ENCODE measurements around the gene MRGPRX2.
A peak's percentile ranks its signal among the peaks of the same experiment; 100 is the strongest.

Gene MRGPRX2

GRCh38 chr11:19073454-19074415 lies 13.2 kb upstream of the MRGPRX2 start:
- peak in 2 of 3 experiments; percentile 39 to 42 for DNase-seq

- DNase-seq: peak in 2 of 3 experiments; percentile 18 to 22
Measured at GRCh38 chr11:19072464-19072863, 11.9 kb upstream of the MRGPRX2 start.

DNA sequence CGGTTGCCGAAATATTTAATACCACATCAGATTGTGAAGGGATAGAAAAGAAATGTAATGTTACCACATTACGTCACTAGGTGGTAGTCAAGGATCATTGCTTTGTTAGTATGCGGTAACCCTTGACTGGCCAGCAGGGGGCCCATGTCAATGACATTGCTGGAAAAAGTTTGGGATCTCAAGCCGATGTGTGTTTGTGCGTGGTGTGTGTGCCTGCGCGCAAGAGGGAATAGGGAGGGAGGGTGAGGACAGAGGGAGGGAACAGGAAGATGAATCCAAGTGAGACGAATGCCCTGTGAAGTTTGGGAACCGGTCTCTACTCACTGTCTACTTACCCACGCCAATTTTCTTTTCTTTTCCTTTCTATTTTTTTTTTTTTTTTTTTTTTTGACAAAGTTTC lies 10.7 kb upstream of the MRGPRX2 start:
- DNase-seq: peak; percentile 68 to 91 (median 90)

DNA sequence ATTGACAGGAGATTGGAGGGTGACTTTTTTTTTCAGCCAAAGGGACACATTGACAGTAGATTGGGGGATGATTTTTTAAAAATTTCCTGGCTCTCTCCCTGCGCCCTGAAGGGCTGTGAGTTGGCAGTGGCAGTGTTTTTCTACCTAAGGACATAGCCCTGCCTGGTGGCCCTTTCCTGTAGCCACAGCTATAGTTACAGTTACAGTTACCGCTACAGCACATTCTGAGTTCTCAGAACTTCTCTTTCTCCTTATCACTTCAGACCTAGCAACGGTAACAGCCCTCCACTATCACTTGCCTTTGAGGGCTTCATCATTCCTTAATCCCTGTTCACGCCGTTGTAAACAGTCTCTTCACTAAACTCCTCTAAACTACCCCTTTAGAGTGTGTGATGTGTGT lies 684 bp downstream of the MRGPRX2 start:
- DNase-seq: no peak

DNA sequence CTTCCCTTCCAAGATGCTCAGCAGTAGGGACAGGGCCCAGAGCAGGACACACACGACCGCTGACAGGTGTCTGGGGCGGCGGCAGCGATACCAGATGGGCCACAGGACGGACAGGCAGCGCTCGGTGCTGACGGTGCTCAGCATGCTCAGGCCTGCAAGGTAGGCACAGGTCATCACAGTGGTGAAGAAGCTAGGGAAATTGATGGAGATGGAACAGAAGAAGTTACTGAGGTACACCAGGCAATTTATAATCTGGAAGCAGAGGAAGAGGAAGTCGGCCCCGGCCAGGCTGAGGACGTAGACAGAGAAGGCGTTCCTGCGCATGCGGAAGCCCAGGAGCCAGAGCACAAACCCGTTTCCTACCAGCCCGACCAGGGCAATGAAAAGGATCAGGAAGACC lies 4.6 kb downstream of the MRGPRX2 start:
- no peak for DNase-seq

- no peak for DNase-seq
Measured at GRCh38 chr11:19055016-19055415, 5.5 kb downstream of the MRGPRX2 start.

GRCh38 chr11:19053909-19054308 lies 6.6 kb downstream of the MRGPRX2 start:
- DNase-seq: no peak

- DNase-seq: no peak
Measured at GRCh38 chr11:19050281-19050680, 10.2 kb downstream of the MRGPRX2 start.

DNA sequence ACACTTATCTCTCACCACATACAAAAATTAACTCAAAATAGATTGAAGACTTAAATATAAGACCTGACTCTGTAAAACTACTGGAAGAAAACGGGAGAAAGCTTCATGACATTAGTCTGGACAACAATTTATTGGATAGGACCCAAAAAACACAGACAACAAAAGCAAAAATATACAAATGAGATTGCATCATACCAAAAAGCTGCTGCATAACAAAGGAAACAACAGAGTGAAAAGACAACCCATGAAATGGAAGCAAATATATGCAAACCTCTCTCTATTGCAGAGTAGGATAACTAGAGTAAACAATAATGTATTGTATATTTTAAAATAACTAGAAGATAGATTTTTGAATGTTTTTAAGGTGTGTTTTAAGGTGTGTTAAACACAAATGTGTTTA lies 11.2 kb downstream of the MRGPRX2 start:
- no peak for DNase-seq

- DNase-seq: no peak
Measured at GRCh38 chr11:19040051-19040450, 20.5 kb downstream of the MRGPRX2 start.

GRCh38 chr11:19039409-19039808 lies 21.1 kb downstream of the MRGPRX2 start:
- no peak for DNase-seq

DNA sequence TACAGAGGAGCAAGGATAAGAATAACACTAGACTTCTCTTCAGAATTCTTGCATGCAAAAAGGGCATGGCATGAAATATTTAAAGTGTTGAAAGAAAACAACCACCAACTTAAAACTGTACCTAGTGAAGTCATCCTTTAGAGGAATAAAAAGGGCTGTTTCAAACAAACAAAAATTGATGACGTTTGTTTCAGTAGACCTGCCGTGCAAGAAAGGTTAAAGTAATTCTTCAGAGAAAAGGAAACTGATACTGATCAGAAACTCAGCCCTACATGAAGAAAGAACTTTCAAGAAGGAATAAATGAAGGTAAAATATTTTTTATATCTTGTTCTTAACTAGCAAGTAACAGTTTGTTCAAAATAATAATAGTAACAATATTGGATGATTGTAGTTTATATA lies 27.5 kb downstream of the MRGPRX2 start:
- DNase-seq: no peak

DNA sequence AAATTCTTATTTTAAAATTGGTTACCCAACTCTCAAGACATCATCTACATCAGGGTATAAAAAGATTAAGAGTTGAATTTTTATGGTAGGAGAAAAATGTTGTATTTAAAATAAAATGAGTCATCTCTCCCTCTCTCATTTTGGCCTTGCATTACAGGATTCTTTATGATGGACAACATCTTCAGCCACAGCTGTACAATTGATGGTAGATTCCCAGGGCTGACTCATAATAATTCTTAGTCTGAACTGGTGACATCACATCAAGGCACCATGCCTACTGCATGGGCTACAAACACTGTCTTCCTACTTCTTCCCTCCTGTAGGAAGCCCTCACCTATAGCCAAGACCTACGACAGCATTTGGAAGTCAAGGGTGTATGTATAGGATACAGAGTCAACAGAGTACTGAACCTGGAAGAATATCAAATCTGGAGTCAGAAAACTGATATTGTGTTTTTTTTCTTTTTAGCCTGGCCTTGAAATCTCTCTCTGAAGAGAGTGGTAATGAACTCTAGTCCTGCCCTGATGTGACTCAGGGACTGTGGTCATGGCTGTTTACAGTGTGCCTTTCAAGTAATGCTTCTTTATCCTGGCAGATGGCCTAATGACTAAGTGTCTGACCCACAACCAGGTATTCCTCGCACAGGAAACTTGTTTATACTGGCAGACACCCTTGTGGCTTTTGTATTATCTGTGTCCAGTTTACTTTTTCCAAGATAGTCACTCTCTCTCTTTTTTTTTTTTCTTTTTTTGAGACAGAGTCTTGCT lies 32.5 kb downstream of the MRGPRX2 start:
- no peak for DNase-seq

DNA sequence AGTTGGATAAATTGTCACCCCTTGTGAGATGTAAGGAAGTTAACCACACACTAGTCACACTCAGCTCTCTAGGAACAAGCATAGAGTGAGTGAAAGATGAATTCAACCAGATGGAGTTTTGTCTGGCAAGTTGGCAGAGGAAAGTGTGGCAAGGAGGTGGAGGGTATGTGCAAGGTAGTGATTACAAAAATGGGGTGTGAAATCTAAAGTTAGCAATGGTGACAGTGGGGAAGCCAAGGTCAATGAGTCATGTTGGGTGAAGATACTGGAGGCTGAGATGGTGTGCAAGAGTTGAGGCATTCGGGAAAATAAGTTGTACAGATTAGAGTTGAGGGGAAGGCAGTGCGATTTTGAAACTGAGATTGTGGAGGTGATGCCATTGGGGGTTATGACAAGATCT lies 33.7 kb downstream of the MRGPRX2 start:
- no peak for DNase-seq

DNA sequence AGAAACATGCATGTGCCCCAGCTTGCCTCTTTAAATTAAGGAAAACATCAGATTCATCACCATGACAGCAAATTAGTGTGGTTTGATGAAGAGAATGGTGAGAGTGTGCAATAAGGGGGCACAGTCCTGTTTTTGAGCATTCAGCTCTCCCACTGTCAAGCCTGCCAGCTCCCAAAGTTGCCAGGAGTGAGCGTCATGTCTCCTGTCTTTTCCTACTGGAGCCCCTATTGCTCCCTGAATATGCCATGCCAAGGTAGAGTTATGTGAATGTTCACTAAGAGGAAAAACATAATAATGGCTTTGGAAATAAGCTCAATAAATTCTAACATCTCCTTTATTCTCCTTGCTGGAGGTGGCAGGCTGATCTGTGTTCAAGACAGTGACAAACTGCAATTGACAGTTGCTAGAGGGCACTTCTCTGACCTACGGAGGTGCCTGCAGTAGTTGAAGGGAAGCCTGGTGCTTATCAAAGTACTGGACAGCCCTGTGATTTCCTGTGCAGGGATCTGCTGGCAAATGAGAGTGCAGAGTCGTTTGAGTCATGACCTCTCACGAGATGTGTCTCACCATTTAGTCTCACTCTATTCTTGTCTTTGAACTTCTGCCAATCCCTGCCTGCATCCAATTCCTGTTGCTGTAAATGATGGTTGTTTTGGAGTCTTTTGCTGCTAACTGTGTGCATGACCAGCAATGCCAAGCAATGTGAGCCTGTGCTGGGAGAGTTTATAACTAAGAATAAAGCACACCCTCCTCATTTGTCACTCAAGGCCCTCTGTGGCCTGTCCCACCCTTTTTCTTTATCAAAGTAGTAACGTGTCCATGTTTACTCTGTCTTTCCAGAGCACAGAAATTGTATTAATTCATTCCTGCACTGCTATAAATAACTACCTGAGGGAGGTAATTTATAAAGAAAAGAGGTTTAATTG lies 34.8 kb downstream of the MRGPRX2 start:
- DNase-seq: peak in 1 of 3 experiments; percentile 19

DNA sequence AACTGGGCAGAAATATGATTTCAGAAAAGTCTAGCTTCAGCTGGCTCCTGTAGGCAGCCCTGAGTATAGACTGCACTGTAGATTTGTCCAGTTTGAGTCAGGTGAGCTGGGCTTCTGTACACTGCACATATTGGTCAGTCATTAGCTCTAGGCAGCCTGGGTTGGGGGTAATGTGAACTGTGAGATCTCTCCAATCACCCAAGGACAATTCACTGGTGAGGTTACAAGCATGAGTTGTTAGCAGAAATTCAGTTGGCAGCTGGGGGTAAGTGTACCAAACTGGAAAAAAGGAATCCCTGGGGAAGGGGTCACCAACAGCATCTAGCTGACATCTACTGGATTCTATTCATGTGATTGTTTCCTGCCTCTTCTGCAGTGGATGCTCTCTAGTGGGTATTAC lies 39.7 kb downstream of the MRGPRX2 start:
- DNase-seq: no peak

DNA sequence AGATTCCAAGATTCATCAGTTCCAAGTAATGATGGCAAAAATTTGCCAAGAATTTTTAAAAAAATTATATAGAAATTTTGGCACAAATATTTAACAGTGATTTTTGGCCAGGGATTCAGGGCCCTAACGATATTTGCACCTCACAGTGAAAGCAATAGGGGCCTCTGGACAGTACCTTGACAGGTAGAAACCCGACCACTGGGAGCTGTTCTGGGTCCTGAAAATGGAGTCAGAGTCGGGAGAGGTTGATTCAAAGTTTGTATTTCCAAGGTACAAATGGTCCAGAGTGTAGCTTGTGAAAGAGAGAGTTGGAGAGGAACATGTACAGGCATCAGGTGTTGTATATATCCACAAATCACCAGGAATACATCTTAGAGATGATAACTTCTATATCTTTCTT lies 41.6 kb downstream of the MRGPRX2 start:
- no peak for DNase-seq

DNA sequence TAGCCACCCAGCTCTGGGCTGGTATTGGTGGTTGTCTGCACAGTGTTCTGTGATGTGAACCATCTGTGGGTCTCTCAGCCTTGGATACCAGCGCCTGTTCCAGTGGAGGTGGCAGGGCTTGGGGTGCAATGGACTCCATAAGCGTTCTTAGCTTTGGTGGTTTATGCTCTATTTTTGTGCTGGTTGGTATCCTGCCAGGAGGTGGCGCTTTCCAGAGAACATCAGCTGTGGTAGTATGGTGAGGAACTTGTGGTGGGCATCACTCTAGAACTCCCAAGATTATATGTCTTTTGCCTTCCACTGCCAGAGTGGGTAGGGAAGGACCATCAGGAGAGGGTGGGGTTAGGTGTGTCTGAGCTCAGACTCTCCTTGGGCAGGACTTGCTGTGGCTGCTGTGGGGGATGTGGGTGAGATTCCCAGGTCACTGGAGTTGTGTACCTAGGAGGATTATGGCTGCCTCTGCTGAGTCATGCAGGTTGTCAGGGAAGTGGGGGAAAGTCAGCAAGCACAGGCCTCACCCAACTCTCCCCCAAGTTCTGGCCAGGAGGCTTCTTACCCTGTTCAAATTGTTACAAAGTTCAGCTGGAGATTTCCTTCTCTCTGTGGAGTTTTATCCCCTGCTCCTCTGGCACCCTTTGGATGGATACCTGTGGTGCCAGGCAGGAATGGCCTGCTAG lies 47.2 kb downstream of the MRGPRX2 start:
- no peak for DNase-seq

GRCh38 chr11:19012636-19013035 lies 47.9 kb downstream of the MRGPRX2 start:
- no peak for DNase-seq
